Measurements from ENCODE around the gene MEGF11.

MEGF11 gene

DNA sequence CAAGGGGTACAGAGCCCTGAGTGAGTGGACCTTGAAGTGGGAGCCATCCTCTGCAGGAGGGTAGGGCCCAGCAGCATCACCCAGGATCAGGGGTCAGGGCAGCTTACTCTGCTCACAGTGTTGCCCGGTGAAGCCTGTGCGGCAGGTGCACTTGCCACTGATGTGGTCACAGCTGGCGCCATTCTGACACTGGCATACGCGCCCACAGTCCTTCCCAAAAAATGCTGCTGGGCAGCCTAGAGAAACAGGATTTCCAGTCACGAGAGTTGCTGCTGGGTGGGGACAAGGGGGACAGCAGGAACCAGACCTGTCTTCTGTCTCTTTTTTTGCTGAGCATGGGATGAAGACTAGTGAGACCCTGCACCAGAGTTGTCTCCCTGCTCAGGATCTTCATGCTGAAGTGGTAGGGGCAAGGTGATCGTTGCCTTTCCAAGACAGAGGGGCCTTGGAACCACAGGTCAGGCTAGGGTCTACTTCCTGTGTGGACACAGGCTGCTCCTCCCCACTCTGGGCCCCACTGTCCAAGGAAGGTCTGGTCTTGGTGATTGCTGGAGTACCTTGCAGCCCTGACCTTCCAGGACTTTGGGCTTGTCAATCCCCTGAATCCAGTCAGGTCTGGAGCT lies 337.4 kb downstream of the MEGF11 start:
- no peak for DNase-seq (ENCODE audit: low read depth)

DNA sequence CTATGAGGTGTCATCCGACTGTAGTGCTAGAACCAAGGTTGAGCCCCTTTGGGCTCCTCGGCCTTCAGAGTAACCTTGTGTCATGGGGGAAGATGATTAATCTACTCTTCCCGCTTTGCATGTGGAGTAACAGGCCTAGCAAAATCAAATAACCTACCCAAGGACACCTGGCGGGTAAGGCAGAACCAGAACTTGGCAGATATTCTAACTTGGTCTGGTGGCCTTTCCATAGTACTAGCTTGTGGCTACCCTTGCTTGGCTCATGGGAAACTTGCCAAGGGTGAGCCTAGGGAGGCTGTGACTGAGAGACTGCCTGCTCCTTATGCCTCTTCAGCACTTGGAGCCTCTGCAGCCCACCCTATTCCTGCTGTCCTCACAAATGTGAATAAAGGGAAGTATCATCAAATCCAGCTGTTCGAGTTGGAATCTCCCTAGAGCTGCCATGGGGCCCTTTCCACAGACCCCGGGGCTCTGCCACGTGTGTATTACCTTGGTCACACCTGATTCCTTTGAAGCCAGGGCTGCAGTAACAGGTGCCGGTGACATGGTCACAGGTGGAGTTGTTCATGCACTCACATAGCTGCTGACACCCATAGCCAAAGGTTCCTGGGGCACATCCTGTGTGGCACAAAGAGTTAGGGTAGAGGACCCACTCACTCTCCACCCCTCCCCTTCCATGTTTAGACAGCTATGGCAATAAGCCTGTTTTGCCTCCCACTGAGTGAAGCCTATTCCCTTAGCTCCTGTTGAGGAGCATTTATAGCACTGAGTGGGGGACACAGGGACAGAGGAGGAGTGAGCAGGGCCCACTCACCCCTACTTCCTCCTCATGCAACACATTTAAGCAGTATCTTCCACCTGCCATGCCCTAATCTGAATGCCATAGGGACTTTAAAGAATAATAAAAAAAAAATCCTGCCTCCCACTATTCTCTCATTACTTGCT lies 338.3 kb downstream of the MEGF11 start:
- no peak for DNase-seq (ENCODE audit: low read depth)

DNA sequence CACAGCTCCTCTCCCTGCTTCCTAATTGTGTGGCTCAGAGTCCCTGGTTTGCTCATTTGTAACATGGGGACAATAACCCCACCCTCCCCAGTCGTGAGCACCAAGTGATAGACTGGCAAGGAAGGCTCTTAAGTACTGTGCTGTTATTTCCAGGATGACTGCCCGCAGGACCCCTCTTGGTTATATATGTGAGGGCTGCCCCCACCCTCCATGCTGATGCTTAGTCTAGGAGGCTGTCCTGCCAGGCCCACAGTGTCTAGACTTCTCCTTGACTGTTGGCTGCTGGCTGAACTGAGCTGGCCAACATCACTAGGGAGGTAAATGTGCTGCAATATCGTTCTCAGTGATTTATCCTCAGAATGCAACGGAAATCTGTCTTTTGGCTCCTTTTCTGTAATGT lies 339.2 kb downstream of the MEGF11 start:
- no peak for DNase-seq (ENCODE audit: low read depth)

DNA sequence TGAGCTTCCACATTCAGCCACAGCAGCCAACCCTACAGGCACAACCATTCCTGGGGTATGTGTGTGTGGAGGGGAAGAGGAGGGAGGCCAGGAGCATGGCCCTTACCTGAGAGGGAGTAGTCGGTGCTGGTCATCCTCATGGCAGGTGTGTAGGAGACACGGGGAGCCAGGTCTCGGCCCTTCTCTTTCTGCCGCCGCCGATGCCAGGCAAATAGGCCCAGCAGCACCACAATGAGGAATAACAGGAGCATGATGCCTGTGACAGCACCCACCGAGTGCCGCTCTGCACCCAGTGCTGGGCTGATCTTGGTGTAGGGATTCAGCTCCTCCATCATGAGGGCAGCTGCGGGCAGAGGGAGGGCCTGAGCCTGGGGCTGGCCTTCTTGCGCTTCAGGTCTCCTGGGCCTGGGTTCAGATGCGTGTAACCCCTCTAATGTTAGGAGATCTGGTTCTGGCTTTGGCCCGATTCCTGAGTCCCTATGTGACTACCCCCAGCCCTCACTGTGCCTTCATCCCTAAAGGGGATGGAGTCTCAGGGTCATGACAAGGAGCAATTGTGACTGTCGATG lies 339.8 kb downstream of the MEGF11 start:
- DNase-seq (ENCODE audit: low read depth), result no peak

DNA sequence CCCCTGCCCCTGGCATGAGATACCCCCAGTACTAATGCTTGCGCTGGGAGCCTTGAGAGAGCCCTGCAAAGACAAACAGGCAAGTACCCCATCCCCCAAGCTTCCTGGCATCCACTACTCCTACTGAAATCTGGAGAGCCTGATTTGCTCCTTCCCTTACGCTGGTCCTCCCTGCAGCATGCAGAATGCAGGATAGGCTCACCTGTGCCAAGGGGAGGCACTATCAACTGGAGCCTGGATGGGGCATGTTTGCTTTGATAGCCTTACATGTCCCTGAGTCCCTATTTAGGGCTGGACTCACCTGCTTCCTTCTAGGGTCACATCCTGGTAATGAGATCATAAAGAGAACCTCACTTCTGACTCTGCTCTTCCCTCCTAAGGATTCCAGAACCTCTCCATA lies 341.3 kb downstream of the MEGF11 start:
- no peak for DNase-seq (ENCODE audit: low read depth)

DNA sequence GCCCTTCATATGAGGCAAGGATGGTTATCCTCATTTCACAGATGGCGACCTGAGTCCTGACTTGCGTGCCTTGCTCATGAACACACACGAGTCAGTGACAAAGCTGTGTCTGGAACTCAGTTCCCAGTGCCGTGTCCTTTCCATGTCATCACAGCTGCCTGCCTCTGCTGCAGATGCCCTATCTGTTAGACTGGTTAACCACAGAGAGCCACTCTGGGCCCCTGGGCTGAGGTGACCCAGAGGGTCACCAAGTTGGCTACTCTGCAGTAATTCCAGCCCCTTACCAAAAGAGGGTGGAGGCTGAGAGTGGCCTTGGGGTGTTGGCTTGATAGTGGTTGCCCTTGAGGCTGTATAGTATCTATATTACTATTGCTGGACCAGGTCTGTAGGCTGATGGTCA lies 343.2 kb downstream of the MEGF11 start:
- no peak for DNase-seq (ENCODE audit: low read depth)

DNA sequence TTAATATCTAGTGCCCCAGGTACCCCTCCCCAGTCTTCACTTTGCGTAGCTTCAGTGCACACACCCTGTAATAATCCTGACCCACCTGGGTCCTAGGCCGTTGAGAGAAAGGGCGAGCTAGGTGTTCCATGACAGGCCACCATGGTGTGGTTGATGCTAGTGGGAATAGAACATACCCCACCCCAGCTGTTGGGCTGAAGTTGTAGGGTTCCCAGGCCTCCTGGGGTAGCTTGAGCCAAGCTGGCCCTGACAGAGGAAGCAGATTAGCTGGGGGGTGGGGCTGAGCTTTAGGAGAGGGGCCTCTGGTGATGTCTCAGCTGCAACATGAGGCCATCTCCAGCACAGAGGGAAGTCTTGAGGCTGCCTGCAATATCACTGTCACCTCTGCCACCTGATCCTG lies 343.7 kb downstream of the MEGF11 start:
- no peak for DNase-seq (ENCODE audit: low read depth)

DNA sequence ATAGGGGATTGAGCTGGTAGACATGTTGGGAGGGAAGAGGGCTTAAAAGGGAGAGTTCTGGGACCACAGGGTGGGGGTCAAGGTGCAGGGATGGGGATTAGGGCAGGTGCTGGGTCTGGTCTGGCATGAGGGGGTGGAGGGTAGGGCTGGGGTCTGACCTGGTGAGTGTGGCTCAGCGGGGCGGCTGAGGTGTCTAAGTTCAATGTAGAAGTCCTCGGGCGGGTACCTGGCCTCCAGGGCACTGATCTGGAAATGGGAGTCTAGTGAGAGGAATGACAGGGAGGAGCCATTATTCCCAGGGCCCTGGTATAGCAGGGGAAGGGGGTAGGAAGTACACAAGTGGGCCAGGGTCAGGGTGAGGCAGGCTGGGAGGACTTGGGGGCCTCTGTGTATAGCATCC lies 344.7 kb downstream of the MEGF11 start:
- no peak for DNase-seq (ENCODE audit: low read depth)

DNA sequence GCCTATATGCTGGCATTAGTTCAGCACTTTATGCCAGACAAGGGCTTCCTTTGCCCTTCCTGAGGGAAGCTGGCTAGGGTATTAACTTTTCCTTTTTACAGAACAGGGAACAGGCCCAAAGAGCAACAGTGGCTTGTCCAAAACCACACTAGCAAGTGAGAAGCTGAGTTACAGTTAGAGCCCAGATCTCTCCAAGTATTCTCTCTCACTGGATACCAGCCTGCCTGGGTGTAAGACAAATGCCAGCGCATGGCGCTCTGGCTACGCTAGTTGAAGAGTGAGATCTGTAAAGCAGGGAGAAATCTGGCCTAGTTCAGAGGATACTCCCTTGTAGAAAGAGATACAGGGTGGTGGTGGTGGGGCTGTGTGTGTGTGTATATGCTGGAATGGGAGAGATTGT lies 345.9 kb downstream of the MEGF11 start:
- no peak for DNase-seq (ENCODE audit: low read depth)

DNA sequence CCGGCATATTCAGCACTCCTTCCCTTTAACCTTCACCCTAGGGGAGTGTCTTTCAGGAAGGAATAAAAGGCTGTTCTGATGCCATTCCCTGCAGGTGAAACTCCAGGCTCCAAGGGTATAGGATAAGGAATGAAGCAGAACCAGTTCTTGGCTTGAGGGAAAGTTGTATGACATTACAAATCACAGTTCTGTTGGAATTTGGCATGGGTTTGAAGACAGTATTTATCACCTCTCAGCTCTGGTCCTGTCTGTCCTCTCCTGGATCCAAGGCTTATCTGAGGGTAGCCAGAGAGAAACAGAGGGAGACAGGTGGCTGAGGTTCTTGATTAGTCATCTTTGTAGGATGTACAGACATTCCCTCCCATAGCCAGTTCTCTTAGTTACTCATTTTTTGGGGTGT lies 347.2 kb downstream of the MEGF11 start:
- DNase-seq (ENCODE audit: low read depth), result no peak

DNA sequence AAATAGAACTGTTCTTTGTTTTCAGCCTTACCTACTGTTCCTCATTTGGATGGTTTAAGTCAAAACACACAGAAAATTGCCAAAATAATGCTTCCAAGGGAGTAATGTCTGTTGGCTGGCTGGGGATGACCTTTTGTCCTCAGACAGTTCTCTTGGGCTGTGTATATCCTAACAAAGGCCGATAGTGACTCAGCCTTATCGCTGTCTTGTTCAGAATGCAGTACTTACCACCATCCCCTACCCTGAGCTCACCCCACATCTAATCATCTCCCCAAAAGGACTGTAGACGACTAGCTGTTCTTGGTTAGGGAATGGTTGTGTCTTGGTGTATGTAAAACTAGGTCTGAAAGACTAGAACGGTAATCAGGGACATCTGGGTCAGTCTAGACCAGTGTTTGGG lies 349.2 kb downstream of the MEGF11 start:
- DNase-seq (ENCODE audit: low read depth), result no peak

DNA sequence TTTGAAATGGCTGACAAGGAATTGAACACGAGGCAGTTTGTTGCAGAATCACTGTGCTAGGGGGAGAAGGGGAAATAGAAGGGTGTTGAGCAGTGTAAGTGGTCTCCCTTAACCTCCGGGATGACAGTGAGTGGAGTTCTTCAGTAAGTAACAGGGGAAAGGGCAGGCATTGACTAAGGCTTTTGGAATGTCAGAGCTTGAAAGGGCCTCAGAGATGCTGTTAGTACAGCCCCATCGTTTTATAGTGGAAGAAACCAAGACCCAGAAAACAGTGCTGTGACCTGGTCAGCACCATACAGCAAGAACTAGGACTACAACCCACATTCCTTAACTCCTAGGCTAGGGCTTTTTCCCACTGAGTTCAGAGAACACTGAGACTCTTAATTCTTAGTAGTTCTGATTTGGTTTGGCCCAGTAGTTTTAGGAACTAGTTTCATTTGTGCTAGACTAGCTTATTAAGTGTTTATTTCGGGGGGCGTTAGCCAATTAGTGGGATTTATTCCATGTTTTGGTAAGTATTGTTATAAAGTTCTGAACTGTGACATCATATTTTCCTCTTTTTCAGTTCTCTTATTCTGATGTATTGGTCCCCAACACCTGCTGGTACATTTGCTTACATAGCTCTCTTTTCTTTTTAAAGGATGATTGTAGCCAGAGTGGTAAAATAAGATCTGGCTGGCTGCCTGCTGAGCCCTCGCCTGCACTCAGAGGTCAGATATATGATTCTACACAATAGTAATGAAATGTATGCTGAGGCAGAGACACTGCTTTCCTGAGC lies 350.1 kb downstream of the MEGF11 start:
- no peak for DNase-seq (ENCODE audit: low read depth)

DNA sequence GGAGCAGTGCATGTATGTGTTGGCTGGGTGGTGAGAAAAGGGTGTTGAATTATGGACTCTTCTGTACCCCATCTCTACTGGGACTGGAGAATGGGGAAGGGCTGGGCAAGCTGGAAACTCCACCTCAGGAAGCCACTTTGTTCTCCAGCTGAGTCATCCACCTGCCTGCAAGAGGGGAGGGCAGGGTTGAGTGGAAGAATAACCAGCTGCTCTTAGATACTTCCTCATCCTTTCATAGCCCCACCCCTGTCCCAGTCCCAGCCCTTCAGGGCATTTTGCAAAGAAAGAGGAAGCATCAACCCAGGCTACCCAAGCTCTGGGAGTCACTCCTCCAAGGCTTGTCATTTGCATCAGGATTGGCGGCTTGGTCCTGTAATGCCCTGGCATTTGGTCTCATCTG lies 351.2 kb downstream of the MEGF11 start:
- no peak for DNase-seq (ENCODE audit: low read depth)

DNA sequence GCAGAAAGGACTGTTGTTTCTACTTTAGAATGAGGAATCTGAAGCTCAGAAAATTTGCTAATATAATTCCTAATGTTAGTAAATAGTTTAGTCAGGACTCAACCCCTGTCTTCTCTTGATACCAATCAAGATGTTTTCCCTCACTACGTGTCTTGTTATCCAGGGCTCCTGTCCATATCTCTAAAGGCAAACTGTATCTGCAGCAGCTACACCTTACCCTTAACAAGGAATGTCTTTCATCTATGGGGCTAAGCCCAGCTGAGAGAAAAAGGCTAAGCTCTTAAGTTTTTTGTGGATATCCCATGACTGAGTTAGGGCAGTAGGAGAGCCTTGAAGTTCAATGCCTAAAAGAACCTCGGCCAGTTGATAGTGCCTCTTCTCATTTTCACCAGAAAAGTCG lies 351.7 kb downstream of the MEGF11 start:
- no peak for DNase-seq (ENCODE audit: low read depth)

DNA sequence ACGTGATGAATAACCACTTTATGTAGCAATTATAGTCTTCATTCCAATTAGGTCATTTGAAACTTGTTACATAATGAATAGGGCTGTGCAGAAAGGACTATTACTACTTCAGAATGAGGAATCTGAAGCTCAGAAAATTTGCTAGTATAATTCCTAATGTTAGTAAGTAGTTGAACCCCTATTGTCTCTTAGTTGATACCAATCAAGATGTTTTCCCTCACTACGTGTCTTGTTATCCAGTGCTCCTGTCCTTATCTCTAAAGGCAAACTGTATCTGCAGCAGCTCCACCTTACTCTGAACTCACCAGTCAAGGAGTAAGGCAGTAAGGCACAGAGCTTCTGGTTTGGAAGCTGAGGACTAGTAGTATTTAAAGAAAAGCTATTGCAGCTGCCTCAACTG lies 352.2 kb downstream of the MEGF11 start:
- no peak for DNase-seq (ENCODE audit: low read depth)

DNA sequence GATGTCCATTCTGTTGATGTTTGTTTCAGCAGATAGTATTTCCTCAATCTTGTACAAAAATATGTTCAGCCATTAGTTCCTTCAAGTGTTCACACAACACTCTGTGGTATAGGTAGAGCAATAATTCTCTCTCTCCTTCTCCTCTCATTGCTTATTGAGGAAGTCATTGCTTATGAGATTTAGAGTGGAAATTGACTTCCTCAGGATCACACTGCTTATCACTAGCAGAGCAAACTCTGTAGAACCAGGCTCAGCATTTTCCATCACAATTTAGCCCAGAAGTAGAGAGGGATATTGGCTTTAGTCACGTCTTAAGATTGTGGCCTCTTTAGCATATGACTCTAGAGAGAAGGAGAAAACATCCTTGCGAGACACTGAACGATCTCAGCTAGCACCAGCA lies 353.1 kb downstream of the MEGF11 start:
- no peak for DNase-seq (ENCODE audit: low read depth)

DNA sequence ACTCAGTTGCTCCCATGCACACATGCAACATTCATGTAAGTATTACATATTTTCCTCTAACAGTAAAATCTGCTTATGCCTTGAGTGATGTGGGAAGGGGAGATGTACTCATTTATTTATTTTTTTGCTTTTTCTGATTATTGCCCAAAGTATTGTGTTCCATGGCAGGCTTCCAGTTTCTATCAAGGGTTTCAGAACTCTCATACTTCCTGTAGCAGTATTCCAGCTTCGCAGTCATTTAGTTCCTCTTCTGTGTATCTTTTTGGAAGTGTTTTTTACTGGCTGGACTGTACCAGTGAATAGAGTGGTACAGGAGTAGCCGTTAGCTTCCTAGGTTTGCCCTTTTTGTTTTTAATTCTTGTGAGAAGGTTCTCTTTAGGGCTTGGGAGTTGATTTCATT lies 357.3 kb downstream of the MEGF11 start:
- no peak for DNase-seq (ENCODE audit: low read depth)

DNA sequence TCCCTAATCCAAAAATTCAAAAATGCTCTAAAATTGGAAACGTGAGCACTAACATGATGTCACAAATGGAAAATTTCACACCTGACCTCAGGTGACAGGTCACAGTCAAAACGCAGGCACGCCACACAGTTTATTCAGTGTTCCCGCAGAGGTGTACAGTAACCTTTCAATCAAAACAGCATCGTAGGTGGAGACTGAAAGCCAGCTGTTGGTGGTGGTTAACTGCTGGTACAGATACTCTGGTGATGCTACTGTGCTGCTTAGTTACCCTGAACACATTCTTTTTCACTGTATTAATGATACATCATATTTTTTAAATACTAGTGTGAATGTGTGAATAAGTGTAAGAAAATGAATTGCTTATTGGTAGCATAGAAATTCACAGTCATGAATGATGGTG lies 360.5 kb downstream of the MEGF11 start:
- no peak for DNase-seq (ENCODE audit: low read depth)

DNA sequence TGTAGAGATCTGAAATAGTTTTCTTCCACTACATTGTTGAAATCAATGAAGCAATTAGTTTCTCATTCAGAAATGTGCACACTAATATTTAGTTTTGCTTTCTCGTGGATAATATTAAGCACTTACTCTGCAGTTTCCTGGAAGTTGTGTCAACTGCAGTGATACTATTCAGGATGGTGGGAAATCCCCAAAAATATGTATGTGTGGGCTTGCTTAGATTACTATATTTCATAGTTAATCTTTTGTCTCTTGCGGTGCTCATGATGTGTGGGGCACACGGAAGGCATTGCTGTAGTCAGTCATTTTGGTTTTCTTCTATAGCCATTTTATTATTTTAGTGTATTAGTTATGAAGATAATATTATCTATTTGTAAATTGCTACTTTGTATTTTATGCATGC lies 364.6 kb downstream of the MEGF11 start:
- DNase-seq (ENCODE audit: low read depth), result no peak

DNA sequence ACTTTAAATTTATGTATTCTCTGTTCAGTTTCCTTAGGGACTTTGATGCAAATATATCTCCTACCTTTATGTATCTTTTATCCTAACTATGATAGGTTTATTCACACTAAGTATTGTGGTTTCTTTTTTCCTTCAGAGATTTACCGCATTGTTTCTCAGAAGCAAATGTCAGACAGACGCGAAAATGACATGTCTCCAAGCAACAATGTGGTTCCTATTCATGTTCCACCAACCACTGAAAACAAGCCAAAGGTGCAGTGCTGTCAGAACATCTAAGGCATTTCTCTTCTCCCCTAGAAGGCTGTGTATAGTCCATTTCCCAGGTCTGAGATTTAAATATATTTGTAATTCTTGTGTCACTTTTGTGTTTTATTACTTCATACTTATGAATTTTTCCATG lies 366.0 kb downstream of the MEGF11 start:
- no peak for DNase-seq (ENCODE audit: low read depth)

DNA sequence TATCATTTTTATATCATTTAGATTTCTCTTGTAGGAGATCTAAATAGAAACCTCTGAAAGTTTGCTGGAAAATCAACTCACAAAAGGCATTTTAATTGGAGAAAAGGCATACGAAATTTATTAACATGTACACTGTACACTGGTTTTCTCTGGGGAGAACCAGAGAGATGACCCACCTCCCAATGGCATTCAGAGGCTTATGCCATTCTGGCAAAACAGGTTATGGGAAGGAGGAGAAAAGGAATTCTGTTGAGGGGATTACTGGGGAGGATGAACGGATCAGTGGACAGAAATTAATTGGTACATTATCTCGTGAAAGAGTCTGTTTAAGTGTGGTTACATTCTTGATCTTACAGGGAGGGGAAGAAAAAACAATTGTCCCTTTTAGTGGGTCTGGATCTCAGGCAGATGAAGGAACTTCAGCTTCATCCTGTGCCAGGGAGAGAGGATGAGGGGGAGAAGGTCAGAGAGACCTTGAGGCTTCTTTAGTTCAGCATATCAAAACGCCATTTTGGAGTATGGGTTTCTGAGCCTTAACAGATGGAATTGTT lies 367.8 kb downstream of the MEGF11 start:
- no peak for DNase-seq (ENCODE audit: low read depth)

DNA sequence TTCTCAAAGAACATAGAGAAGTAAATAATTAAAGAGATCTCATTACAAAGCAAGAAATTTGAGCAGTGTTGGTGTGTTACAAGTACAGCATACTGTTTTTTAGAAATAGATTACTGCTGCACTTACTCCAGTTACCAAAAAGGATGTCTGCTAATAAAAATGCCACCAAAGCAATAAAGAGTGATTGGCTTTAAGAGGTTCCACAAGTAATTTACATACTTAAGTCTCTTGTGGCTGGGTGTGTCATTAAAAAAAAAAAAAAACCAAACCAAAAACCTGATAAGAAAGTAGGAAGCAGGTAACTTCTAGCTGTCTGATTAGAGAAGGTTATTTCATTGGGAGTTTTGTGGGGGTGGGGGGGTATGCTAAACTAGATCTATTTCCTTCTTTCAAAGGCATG lies 369.0 kb downstream of the MEGF11 start:
- DNase-seq (ENCODE audit: low read depth), result no peak

Measured in stimulated activated CD8-positive, alpha-beta memory T cell treated with anti-CD3 and anti-CD28 coated beads, Interleukin-7, amount 100 ng/mL, for 24 hours (primary cell).